ENCODE results near the gene TBX19.

- TF ChIP-seq POLR2A (IDR thresholded peaks at IDR 0.05) = no peak
- no peak for TF ChIP-seq POLR2AphosphoS5 (IDR thresholded peaks at IDR 0.05)
- TF ChIP-seq EP300 (IDR thresholded peaks at IDR 0.05) = no peak
- TF ChIP-seq CTCF (IDR thresholded peaks at IDR 0.05) = no peak
Measured at GRCh38 chr1:168320800-168321450, 40.2 kb downstream of the TBX19 start.

Data from gastroesophageal sphincter (tissue), 3 donors.